IPS-NIHi7 (cell line): Measurements from ENCODE around the gene NFYA.

Source experiments
- DNase-seq: peaks from one replicate; pipeline ENCODE4 v3.0.0; 2012; ENCODE audit warnings: mixed read lengths; ENCODE audit errors: extremely low spot score

NFYA gene

DNA sequence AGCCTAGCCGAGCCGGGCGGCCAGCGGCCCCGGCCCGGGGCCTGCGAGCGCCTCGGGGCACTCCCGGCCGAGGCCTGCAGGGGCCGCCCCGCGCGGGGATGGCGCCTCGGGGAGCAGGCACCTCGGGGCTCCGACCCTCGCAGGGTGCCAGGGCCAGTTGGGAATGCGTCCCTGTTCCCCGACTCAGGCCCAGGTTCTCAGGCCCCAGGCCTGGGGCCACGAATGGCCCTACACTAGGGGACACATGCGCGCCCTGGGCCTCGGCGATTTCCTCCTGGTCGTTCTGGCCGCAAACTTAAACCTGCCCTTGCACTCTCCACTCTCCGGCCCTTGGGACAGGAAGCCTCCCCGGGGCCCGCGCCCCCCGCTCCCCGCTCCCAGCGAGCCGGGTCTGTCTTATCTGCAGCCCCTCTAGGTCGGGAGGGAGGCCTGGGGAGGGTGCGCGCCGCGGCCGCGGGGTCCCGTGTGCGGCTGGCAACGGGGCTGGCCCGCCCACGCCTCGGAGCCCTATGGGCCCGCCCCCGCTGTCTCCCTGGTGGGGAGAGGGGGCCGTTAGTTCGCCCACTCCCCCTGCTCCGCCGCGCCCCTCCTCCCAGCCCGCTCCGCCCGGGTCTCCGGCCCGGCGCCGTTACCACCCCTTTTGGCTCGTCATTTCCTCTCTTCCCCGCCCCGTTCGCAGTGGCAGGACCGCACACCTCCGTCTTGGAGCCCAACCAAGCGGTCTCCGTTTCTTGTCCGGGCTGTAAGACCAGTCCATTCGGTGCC is 611 bp downstream of the NFYA start:
- DNase-seq = peak; percentile 90

DNA sequence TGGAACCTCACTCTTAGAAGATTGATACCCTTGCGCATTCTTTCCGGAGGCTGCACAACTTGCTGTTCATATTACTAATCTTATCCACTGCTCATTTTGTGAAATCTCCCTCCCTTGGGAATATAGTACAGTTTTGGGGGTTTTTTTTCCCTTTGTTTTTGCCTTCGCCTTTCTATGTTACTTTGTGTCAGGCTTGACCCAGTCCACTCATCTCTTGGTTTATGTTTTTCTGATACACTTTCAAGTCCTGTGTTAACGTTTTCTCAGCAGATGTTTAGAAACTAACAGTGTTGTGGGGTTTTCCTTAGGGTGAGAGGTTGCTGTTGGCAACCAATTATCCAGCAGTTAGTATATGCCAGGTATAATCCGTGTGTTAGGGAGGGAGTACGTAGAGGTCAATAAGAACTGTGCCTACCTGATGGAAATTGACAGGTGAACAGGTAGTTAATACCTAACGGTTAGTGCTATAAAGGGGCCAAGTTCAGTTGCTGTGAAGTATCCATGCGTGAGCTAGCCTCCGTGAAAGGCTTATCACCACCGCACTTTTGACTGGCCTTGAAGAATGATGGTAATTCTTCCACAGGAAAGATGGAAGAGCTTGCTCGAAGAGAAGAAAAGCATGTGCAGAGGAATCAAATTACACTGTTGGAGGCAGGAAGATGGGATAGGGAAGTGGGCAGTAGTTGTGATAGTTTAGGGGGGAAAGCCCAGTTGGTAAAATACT is 1.4 kb downstream of the NFYA start:
- no peak for DNase-seq

DNA sequence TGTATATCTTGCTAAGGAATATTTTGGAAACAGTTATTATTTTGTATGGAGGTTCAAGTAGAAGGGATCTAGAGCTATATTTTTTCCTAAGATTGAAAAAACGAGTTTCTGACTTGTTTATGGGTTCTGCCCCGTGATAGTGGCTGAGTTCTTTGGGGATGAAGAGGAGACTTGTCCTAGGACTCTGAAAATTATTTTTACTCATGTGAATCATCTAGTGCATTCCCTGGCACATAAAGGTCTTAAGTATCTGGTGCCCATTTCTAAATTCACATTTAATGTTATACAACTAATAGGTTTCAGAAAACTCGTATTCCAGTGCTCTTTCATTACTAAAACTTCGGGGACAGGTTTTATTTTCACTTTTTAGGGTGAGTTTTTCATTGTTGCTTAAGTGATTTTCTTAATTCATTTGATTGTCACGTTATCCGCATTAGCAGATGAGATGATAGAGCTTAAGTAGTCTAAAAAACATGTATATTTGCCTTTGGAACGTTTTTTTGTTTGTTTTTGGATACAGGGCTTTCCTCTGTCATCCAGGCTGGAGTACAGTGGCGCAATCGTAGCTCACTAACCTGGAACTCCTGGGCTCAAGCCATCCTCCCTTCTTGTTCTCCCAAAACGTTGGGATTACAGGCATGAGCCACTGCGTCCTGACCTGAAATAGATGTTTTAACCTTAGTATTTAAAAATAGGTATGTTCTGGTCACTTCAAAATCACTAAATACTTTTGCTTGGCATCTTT is 2.1 kb downstream of the NFYA start:
- DNase-seq = no peak

DNA sequence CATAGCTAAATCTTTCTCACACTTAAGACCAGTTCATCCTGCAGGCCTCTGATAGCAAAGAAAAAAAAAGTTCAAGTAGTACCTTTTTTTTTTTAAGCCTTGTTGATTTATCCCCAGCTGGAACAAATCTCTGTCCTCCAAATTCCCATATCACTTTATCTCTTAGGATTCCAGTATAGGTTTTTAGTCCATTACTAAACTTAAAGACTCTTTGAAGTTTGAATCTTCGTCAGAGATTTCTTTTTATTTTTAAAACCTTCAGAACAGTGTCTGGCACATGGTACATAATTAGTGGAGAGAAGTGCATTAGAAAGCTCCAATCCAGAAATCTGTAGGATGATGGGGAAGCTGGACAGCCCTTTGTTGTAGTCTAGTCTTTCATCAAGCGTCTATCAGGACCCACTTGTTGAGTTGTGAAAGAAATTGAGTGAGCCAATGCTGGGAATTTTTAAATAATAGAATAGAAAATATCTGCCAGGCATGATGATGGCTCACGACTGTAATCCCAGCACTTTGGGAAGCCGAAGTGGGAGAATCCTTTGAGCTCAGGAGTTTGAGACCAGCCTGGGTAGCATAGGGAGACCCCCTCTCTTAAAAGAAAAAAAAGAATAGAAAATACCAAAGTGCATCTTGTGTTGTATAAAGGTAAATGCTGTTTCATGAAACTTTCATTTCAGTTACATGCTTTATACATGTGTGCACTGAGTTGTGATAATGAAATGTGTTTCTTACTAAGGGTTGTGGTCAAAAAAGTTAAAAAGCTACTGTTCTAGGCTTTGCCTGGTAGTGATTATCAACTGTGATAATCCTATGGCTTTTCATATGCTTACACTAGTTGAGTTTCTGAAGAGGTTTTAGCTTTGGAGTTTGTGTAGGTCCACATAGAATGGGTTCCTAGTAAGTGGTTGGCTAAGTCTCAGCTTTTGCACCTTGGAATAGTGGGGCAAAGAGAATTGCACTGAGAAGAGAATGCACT is 3.2 kb downstream of the NFYA start:
- DNase-seq = no peak

DNA sequence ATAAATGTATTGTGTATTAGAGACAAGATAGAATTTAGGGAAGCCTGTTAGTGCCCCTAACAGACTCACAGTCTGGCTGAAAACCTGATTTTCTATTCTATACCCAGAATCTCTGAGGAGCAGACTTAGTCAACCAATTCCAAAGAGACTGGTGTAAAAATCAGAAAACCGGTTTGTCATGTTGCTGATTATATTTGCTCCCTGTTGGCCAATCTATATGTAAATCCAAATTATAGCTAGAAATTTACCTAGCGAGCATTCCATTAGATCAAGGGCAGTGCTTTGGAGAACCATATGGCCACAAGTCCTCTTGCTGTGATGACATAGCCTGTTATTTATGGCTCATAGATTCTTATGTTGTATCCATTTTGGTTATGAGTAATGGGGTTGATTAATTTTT is 4.8 kb downstream of the NFYA start:
- no peak for DNase-seq

DNA sequence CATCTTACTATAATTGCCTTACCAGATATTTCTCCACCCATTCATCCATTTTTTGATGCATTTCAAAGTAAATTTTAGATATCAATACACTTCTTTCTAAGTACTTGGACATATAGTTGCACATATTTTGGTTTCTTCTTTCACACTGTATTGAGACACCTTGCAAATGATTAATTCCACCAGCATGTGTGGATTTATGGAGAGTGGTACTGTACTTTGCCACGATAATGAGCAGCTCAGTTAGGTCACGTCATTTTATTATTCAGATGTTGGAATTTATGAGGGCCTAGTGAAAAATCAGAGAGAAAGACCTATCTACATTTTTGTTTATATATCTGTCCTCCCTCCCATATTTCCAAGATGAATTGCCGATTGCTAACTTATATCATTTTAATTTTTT is 5.3 kb downstream of the NFYA start:
- DNase-seq = no peak

DNA sequence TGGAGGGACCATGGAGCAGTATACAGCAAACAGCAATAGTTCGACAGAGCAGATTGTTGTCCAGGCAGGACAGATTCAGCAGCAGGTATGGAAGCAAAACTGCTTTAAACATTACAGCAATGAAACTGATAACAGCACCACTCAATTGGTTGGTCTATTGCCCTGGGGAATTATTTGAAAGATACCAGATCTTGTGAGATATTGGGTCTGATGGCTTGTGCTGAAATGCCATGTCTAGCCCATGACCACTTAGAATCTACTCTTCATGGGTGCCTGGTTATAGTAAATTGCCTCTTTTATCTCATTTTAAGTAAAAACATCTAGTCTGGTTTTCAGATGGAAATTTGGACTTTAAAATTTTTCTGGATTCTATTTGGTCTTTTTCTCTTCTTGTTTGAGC is 6.3 kb downstream of the NFYA start:
- no peak for DNase-seq

DNA sequence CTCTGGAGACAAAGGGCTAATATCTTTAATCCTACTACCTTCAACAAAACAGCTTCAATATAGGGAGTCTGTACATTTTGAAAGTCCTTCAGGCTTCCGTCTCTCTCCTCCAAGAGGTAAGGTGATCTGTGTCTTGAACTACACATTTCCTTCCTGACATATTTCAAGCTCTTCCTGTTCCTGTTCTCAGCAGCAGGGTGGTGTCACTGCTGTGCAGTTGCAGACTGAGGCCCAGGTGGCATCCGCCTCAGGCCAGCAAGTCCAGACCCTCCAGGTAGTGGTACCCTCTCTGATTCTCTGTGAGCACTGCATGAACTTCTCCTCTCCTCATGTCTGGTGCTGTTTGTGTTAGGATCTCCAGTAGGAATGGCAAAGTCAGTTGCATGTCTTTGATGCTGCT is 7.8 kb downstream of the NFYA start:
- DNase-seq = no peak

DNA sequence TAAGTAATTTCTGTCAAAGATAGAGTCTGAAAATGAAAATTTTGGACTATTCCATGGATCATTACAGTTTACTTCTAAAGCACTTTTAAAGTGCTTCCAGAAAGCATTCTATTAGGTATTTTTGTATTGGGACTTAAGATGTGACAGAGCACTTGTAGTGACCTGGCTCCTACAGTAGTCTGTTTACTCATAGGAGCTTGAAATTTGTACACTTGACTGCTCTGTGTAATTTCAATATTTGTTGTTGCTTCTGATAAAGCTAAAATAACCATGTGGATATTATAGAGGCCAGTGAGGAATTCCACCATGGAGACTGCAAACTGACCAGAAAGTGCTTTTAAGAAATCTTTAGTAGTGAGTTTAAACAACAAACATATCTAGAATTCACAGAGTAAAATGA is 10.3 kb downstream of the NFYA start:
- DNase-seq = no peak

DNA sequence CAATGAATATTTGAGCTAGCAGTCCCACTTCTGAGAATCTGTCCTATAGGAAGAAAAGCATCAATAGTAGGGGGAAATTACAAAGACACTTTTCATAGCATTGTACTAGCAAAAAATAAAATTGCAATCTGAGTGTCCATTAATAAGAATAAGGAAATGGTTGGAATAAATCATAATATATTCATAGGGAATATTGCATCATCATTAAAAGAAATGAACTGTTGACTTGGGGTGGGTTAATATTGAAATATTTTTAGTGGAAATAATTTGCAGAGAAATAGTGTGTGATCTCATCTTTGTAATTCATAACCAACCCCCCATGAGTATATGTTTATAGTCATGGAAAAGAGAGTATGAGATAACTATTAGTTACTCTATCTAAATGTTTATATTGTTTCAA is 12.4 kb downstream of the NFYA start:
- no peak for DNase-seq

DNA sequence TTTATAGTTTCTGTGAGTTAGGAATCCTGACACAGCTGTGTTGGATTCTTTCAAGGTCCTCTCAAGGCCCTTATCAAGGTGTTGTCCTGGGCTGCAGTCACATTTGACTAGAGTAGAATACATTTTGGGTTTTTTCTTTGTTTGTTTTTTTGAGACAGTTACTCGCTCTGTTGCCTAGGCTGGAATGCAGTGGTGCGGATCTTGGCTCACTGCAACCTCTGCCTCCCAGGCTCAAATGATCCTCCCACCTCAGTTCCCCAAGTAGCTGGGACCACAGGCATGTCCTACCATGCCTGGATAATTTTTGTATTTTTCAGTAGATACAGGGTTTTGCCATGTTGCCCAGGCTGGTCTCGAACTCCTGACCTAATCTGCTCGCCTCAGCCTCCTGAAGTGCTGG is 15.7 kb downstream of the NFYA start:
- no peak for DNase-seq

DNA sequence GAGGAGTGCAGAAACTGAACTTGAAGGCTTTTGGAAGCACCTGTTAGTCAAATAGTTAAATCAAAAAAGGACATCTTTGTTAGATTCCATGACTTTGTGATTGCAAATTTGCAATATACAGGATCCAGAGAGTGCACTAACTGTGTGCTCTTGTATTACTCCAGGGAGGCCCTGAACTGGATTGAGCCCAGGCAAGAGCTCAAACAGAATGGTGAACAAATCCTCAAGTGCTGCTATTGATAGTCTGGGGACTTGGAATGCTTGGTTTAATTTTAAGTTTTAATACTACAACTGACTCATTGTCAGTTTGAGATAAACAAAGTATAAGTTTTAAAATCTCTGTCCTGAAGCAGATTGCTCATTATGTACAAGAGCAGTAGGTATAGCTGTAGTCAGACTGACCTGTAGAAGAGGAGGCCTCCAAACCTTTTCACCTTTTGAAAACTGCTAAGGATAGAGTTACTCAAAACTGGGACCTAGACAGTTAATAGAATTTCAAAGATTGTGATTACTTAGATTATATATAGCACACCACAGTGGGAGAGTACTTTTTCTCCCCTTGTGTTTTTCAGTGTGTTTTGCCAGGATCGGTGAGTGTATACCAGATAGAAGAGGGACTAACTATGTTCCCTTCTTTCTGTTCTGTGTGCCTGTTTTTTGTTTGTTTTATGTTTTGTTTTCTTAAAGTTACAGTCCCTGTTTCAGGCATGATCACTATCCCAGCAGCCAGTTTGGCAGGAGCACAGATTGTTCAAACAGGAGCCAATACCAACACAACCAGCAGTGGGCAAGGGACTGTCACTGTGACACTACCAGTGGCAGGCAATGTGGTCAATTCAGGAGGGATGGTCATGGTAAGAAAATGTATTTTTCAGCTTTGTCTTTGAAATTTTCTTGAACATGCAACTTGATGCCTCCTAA is 18.3 kb downstream of the NFYA start:
- no peak for DNase-seq

DNA sequence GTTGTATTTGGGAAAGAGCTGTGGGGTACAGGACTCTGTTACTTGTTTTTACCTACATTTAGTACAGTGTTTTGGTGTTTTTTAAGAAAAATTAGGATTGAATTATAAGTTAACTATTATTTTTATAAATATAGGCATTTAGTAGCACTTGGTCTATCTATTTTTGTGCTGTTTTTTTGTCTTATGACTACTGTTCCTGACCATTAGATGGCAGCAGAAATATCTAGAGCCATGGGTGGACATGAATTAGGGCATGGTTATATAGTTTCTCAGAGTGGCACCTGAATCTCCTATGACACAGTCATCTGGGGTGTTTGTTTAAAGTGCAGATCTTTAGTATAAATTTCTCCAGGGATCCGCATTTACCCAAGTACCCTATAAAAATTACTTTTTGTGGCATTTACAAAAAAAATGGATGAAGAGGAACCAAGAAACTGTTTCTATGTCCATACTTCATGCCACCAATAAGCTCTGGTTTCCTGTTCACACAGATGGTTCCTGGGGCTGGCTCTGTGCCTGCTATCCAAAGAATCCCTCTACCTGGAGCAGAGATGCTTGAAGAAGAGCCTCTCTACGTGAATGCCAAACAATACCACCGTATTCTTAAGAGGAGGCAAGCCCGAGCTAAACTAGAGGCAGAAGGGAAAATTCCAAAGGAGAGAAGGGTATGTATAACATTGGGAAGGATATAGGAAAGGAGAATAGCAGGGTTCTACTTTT is 19.8 kb downstream of the NFYA start:
- no peak for DNase-seq

DNA sequence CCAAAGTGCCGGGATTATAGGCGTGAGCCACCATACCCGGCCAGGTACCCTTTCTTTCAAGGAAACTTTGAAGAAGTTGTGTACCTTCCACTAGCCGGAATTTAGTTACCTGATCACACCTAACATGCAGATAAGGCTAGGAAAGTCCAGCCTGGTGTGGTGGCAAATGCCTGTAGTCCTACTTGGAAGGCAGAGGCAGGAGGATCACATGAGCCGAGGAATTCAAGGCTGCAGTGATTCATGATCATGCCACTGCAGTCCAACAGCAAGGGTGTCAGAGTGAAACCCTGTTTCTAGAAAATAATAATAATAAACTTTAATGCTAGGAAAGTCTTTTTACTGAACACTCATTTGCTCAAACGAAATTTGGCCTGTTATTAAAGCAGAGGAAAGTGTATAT is 21.0 kb downstream of the NFYA start:
- no peak for DNase-seq

DNA sequence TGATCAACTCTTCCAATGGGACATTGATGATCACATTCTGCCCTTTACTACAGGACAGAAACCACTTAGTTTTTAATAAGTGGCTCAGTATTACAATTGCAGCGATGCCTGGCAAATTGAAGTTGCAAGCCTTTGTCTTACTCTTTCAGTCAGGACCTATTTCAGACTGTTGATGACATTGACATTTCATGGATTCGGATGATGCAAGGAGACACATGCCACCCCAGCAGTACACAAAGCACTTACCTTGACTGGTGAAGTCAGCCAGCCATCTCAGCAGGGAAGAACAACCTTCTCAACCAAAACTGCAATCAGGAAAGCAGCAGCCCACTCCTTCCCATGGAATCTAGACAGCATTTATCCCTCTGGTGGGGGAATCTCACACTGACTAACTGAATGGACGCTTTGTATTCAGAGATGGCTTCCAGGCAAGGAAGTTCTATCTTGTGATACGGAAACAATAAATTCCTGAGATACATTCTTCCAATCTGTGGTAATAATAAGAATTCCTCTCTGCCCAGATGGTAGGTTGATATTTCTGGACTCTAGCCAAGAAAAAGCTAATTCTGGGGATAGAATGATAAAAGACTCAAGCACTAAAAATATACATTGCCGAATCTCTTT is 24.8 kb downstream of the NFYA start:
- DNase-seq = no peak

DNA sequence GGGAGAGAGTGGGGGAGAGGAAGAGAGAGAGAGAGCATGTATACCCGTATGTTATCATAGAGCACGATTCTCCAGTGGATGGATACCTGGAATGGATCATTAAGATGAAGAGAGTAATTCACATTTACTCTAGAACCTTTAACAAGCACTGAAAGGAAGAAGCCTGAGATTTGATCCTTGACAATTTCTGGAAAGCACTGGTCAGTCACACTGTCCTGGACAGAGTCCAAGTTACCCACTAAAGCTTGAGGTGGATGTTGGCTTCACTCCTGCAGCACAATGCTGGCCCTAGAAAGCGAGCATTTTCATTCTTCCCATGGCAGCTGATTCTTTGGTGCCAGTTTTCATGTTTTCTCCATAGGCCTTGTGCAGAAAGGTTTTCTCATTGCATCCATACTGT is 25.6 kb downstream of the NFYA start:
- no peak for DNase-seq

DNA sequence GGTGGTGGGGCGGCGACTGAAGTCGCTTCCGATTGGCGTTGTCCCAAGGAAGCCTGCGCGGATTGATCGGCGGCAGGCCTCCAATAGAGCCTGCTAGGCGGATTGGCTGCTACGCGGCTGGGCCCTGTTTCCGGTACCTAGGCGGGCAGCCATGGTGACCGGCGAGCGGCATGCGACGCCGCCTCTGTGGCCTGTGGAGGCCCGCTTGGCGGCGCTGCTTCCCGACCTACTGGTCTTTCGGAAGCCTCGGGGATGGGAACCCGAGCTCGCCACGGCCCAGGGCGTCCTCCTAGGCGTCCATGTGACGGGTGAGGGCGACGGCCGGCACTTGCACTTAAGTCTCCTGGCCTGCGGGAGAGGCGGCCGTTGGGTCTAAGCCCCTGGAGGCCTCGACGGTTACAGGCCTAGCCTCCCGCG is 28.1 kb downstream of the NFYA start:
- peak; percentile 79 for DNase-seq

DNA sequence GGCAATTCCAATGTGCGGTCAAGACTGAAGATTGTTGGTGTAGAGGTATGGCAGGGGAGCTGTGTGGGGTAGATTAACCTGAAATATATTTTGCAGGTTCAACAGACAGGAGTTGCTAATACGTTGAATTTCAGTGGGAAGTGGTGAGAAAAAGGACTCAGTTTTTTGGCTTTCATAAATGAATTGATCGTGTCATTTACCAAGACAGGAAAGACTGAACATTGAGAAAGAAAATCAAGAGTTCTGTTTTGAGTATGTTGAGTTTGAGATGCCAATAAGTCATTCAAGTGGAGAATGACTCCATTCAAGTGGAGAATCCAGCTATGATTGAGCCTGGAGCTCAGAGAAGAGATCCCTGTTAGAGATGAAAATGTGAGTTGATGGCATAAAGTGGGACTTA is 31.1 kb downstream of the NFYA start:
- DNase-seq = no peak

DNA sequence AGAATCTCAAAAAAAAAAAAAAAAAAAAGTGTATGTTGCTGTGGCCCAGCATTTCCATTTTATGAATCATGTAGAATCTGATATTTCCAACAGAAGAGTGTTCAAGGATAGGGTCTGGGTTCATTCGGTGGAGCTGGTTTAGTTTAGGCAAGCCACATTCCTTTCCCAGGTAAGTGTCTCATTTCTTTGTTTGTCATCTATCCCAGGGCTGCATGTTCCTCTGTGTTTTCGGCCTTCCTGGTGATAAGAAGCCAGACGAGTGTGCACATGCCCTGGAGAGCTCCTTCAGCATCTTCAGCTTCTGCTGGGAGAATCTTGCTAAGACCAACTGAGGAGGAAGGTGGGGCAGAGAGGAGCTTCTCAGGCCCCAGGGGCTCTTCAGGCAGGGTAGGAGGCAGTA is 38.2 kb downstream of the NFYA start:
- DNase-seq = no peak
